HG03025 (cell line): ENCODE measurements around the gene PRLR.
"Not testable (repeated sequence)": the region's sequence is repeated elsewhere in the genome, so short reads cannot be mapped to it uniquely, and the experiment has no call there.

Source experiments
- ATAC-seq: cut with Tn5 transposase; IDR thresholded peaks from one replicate; pipeline ENCODE4 v1.9.1; 2021; ENCODE audit warnings: mild to moderate bottlenecking, moderate library complexity; ENCODE audit not compliant: unreplicated experiment, low FRiP score

The PRLR gene

DNA sequence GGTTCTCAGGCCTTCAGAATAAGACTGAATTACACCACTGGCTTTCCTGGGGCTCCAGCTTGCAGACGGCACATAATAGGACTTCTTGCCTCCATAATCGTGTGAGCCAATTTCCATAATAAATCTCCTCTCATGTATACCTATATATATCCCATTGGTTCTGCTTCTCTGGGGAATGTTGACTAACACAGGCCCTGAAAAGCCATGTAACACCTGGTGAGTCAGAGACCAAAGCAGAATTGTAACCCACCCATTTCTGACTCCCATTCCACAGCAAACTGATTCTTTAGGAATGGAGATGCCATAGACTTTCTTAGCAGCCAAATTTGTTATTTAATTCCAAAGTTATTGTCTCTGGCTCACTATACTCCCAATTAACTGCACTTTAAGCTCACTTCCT is 97.1 kb downstream of the PRLR start:
- no peak for ATAC-seq

DNA sequence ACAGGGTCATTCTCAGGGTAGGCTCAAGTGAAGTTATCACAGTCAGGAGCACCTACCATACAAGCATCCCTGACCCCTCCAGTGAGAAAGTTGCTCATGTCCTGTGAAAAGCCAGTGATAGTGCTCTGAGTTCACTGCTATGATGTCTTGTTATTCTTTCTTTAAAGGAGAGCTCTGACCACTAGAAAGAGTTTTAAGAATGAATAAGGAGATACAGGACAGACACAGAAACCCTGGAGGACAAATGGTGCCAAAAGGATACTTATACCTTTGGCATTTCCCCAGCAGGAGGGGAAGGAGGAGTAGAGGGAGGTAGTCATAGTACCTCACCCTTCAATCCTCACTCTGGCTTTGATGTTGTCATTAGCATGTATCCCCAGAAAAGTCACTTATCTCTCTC is 98.6 kb downstream of the PRLR start:
- ATAC-seq = no peak

DNA sequence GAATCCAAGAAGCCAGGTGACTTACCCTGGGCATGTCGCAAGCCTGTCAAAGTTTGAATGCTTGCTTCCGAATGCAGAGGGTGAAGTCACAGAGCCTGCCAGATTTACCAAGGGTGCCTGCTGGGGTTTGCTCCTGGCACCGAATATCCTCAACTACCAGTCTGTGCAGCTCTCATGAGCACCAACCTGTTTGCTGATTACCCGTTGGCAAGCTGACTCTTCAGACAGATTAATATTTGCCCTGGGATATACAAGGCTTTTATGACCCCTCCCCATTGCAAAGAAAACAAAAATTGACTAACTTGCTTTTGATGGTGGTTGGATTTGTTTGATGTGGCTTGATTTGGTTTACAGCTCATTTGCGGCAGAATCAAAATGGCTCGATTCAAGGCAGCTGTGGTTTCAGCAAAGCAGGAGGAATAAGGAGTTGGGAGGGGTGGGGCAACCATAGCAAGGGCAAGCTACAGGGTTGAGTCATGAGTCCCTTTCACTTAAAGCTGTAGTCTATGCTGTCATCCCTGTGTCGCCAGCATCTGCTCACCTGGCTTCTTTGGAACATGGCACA is 100.3 kb downstream of the PRLR start:
- no peak for ATAC-seq

DNA sequence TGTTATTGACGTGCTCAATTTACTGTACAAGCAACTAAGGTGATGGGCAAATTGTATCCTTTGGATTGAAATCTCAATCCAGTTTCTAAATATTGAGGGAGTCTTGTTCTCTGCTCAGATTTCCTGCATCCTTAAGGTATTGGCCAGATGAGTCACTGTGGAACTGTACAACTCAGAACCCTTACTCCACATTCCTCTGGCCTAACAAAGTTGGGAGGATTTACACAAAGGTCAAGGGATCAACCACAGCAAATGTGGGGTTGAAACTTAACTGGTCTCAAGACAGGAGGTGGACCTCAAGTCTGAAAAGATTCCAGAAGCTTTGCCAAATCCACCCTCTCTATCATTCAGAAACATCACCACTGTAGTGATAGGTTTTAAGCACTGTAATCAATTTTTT is 101.0 kb downstream of the PRLR start:
- ATAC-seq = no peak

DNA sequence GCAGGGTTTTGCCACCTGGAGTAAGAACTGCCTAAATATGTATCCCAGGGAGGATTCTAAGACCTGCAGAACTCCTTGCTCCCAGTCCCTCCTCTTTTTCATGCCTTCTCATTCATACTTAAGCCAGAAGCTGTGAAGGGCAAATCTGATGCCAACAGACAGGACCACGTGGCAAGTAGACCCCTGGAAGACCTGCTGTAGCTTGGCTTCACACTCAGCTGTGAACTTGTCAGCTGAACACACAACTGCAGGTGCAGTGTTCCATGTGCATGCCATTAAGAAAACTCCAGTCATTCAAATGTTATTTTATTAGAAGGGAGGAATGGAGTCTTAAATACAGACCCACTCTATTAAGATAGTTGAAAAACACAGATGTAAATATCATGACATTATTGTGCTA is 103.3 kb downstream of the PRLR start:
- no peak for ATAC-seq

DNA sequence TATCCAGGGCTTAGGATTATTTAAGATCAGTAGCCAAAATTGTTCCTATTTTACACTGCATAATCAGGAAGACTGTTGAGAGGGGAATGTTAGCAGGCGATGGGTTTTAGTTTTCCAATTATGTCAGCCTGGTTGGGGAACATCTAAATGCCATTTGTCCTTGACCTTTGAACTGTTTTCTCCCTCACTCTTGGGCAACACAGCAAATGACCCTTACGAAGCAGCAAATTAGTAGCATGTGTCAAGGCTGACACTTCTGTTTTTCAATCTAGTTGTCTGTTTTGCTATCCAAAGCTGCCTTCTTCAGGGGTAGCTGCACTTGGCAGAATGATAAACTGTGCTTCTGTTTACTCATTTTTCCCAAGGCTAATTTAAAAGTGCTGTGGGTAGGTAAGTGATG is 104.5 kb downstream of the PRLR start:
- ATAC-seq = no peak

DNA sequence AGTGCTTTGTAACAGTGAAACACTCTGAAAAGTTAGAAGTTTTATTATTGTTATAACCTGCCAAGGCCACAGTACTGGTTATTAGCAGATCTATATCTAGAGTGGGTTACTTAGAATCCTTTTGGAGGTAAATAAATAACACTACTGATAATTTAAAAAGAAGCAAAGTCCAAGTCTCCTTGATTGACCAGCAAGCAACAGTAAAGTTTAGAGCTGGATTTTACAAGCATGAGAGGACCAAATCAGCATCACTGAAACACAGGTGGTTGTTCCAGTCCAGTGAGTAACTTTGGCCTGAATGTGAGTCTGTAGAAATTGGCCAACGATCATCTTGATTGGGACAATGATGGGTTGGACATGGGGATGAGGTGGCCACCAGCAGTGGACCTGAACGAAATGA is 105.4 kb downstream of the PRLR start:
- ATAC-seq = no peak

DNA sequence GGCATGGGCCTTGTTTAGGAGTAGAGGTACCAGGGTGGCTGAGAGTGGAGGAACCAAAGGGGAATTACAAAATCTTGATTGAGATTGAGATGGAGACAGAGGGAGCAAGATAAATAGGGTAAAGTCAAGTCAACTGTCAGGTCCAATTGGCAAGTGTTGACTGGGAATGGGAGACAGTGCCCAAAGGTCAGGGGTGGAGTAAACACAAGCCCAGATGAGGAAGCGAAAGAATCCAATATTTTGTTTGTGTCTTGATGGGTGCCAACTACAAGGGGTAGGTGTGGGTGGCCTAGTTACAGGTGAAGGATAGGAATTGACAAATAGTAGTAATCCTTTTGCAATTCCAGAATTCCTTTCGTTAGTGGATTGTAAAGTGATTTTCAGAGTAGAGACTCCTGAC is 107.5 kb downstream of the PRLR start:
- ATAC-seq = no peak

DNA sequence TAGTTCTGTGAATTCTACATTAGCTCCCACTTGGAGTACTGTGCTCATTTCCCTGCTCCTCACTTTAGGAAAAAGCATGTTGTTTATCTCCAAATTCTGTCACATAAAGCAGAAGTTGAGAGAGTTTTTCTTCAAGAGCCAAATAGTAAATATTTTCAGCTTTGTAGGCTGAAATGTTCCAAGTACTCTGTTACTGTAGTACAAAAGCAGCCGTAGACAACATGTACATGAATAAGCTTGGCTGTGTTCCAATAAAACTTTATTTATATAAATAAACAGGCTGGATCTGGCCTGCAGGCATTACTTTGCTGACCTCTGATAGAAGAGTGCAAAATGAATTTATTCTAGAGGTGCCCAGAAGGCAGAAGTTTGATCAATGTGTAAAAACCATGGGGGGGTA is 109.6 kb downstream of the PRLR start:
- no peak for ATAC-seq

DNA sequence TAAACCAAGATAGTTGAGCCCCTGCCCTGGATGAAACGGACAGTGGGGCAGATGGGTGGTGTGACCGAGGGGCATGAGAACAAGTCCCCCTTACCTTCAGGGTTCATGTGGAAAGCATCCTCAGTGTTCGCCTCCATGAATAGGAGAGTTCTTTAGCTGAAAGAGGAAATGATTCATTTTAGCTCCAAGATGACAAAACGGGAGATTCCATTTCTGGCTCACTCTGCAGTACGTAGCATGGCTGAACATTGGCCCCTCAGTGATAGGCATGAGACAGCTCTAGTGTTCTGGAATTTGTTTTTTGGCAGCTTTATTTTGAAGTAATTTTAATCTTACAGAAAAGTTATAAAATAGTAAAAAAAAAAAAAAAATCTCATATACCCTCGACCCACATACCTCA is 112.3 kb downstream of the PRLR start:
- no peak for ATAC-seq

DNA sequence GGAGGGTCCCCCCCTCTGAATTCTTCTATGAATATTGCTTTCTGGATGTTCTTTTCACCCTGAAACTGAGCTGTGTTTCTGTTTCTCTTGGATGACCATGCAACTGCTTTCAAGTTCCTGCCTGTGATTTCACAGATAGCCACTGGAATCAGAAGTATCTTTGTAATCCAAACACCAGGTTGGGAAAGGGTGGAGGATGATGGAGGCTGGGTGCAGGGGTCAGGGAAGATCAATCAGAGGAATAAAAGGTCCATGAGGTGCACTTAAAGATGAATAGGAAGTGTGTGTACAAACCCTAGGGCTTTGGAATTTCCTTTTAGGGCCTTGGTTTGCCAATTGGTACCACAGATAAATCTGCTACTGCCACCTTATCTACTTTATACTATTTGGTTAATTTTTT is 114.4 kb downstream of the PRLR start:
- no peak for ATAC-seq

DNA sequence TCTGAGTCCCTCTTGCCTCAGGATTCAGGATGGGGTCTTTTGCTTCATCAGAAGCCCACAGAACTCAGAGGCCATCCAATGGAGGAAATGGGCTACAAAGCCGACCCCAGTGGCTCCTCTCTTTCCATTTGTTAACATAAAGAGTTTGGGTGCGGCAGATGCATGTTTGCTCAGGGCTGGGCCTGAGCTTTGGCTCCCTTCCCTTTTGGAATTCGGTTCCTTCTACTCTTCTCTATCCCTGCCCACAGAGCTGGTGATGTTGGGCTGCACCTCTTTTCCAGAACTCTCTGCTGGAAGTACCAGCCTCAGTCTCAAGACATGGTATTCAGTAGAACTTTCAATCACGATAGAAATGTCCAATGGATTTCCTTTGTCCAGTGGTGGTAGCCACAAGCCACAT is 115.6 kb downstream of the PRLR start:
- no peak for ATAC-seq

DNA sequence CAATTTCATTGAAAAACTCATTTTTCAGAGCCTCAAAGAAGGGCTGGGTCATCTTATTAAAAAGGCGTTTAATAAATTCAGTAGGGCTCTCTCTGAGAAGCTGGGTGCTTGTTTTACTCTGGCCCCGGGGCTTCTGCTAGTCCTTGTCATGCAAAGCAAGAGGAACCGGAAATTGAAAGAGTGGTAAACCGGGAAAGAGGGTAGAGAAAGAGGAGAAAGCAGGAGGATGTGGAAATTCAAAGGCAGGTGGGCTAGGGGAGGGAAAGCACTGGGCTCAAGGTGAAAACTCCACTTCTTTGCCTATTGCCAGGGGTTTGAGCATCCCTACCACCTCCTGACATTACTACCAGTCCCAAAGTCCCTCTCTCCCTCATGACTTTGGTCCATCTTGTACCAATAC is 118.0 kb downstream of the PRLR start:
- no peak for ATAC-seq

DNA sequence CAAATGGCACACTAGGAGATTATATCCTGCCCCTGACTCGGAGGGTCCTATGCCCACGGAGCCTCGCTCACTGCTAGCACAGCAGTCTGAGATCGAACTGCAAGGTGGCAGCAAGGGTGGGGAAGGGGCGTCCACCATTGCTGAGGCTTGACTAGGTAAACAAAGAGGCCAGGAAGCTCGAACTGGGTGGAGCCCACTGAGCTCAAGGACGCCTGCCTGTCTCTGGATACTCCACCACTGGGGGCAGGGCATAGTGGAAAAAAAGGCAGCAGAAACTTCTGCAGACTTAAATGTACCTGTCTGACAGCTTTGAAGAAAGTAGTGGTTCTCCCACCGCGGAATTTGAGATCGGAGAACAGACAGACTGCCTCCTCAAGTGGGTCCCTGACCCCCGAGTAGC is 125.7 kb downstream of the PRLR start:
- ATAC-seq = not testable (repeated sequence)

DNA sequence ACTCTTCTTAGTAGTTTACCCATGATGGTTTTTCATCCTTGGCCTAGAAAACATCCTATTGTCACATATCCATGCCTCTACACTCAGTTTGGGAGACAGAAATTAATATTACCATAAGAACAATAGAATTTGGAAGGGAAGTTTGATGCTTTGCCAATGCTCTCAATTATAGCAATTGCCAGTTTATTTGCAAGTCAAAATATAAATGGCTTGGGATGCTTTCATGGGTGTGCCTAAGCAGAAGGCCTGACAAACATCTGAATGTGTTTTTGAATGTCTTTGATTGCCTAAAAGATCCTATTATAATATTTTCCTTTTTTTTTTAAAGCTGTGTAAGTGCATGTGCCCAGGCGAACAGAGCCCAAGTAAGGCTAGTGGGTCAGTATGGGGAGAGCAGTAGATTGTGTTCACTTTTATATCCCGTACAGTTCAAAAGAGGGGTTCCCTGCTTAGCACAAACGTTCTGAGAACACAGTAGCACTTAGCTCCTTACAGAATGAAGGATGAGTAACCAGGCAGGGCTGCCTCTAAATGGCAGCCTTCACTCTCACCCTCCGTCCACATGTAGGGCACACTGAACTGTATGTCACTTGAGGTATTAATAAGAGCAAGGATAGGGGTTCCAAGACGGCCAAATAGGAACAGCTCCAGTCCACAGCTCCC is 126.5 kb downstream of the PRLR start:
- no peak for ATAC-seq

DNA sequence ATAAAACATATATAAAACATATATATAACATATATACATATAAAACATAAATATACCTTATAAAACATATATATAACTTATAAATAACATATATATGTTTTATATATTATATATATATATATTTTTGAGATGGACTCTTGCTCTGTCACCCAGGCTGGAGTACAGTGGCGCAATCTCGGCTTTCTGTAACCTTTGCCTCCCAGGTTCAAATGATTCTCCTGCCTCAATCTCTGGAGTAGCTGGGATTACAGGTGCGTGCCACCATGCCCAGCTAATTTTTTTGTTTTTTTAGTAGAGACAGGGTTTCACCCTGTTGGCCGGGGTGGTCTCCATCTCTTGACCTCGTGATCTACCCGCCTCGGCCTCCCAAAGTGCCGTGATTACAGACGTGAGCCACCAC is 128.6 kb downstream of the PRLR start:
- not testable (repeated sequence) for ATAC-seq

DNA sequence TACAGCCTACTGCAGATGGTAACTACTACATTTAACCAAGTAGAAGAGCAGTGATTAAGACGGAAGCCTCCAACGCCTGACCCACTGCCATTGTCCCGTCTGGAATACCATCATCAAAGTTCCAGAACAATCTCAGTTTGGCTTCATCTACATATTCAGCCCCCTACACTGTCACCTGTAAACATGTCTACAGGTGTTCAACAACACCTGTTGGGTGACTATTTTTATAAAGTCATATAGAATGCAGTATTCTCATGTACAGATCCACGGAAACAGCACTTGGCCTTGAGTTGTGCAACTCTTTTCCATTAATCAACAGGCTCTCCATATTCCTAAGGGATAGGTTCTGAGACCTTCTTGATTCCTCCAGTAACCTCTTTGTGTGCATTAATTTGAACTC is 129.3 kb downstream of the PRLR start:
- ATAC-seq = no peak

DNA sequence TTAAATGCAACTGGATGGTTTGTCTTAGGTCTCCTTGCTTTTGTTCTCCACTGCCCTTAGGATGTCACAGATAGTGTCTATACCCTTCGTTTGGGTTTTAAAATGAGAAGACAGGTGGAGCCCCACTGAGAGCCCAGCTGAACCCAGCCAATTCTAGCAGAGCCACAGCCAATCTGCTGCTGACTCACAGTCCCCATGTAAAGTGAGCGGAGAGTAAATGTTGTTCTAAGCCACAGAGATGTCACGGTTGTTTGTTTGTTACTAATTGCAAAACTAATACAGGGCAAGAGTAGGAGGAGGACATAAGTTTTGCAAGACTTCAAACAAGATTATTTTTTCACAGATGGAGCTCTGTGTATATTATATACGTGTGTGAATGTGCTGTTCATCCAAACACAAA is 132.1 kb downstream of the PRLR start:
- no peak for ATAC-seq

DNA sequence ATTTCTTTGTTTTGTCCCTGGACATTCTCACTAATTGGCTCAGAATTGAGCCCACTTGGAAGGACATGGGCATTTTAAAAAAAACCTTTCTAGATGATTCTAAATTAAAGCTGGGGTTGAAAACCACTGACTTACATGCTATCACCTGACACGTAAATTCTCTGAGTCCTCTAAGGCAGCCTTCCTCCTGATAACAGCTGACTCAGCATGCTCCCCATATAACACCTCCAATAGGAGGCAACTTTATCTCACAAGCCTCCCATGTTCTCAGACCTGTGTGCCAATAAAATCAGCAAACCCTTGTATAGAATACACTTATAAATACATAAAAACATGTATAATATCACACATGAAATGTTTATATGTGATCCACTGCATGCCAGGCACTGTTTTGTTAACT is 133.4 kb downstream of the PRLR start:
- no peak for ATAC-seq

DNA sequence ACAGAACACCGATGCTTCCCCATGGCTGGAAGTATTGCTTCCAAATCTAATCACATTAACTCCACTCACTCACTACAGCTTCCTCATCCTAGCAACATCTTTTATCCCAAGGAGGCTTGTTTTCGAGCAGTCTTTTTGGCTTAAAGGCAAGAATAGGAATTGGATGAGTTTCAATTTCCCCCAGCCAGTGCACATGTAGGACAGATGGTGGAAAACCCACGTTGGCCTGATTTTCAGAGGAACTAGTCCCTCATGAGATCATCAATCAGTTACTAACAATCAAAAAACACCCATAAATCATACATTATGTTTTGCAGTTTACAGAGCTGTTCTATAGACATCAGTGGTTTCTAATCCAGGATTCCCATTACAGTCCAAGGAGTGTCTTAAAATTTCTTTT is 134.1 kb downstream of the PRLR start:
- ATAC-seq = no peak

DNA sequence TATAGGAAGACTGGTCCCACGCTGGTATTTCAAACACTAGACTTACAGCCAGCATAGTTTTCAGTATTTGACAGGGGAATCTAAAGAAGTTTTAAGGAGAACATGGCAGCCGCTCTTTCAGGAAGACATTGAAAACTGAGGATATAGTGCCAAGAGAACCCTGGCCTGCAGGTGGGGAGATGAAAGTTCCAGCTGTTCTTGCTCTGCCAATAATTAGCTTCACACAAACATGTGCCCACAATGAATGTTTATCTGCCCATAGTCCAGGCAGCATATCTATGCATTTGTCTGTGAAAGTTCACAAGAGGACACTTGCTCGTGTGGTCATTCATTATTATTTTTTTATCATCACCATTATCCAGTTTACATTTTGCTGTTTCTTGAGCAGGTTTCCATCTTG is 134.9 kb downstream of the PRLR start:
- ATAC-seq = no peak

DNA sequence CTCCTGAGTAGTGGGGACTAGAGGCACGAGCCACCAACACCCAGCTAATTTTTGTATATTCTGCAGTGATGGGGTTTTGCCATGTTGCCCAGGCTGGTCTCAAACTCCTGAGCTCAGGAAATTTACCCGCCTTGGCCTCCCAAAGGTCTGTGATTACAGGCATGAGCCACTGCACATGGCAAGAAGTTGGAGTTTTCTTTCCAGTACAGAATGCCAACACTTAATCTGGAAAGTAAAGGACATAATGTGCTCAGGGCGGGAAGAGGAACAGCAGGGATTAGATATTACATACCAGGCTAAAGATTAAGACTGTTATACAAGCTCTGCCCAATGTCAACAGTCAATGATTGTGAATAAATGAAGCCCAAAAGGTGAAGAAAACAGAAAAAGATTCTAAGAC is 135.3 kb downstream of the PRLR start:
- no peak for ATAC-seq

DNA sequence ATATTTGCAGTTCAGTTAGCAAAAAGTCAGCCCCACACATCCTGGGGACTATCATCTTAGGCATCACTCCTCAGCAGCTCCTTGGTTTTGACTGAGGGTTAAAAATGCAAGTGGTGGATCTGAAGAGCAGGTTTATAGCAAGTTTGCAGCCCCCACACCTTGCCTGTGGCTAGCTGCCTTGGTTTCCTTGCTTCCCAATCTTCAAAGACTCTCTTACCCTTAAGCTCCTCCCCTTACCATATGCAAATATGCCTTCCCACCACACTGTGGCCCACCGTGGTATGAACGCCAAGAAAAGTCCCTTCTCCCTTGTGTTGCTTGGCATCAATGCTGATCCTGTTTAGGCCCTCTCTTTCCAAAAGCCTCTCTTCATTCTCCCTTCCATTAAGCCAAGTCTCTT is 137.6 kb downstream of the PRLR start:
- no peak for ATAC-seq
